T-helper 2 cell treated with Interferon-gamma antibody and Interleukin-4, amounts not matched to agents 100 ng/mL and 5 ng/mL, for 36 hours (primary cell): ENCODE data around the gene RETNLB. TPM values are rescaled to one million over a fixed set of nuclear protein-coding genes. Genes with fewer than 3 reads are reported as not detected.

ENCODE experiments used
- intact Hi-C: fragments of 100-400 bp; cut with micrococcal nuclease; formaldehyde crosslinking; loops from one replicate; pipeline ENCODE4 v1.15.1; 2023
- total RNA-seq: library from RNA; stranded (reverse); gene quantifications from 2 replicates; pipeline ENCODE4 v1.2.3, GENCODE V29; 2022

RETNLB gene, protein sequence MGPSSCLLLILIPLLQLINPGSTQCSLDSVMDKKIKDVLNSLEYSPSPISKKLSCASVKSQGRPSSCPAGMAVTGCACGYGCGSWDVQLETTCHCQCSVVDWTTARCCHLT
- total RNA-seq, result not detected in 2 replicates

DNA sequence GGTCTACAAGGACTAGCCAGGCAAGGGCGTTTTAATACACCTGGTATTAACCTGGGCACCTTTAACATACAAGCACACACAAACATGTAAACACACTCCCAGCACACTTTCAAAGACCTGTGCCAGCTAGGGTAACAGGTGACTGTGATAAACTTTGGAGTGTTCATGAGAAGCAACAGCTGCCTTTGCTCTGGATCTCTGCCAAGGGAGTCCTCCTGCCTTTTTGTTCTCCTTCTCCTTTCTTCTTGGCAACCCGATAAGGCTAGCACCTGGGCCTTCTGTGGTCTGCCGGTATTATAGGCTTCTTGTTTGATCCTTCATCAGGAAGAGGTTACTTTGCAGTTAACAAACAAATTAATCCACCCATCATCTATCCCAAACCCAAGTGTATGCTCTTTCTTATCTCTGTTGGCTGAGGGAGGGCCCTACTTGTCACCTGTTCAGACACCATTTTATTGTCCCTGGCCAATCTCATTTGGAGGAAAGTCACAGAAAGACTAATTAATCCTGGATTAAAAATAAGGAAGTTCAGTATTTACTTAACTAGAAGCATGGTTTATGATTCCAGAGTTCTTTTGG, at the start of gene RETNLB:
Gene RETNLB, minus strand, starts transcription at position 7 of the 579 bp plus-strand sequence. CDS start 225 bp downstream, outside the sequence.
- intact Hi-C loops, result no loop called here

DNA sequence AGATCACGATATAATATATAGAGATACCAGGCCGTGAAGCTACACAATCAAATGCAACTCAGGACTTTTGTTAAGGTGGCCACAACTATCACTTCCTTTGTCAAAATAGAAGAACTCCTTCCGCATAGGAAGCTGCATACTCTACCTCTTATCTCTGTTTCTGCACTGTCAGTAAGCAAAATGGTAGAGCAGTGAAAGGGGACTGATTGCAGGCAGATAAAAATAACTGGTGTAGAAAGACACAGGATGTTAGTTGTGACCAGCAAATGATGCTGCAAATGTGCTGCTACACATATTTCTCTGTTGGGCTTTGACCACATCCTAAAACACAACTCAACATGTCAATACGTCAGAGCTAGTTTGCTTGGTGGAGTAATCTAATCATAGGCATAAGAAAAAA, 49.1 kb upstream of the RETNLB start:
- intact Hi-C loops, result loop anchor here (1.0 to 5.0 kb wide), 4 partner anchors 12 to 219 kb away; partner anchors contain the start of genes CIP2A, DZIP3 and TRAT1

DNA sequence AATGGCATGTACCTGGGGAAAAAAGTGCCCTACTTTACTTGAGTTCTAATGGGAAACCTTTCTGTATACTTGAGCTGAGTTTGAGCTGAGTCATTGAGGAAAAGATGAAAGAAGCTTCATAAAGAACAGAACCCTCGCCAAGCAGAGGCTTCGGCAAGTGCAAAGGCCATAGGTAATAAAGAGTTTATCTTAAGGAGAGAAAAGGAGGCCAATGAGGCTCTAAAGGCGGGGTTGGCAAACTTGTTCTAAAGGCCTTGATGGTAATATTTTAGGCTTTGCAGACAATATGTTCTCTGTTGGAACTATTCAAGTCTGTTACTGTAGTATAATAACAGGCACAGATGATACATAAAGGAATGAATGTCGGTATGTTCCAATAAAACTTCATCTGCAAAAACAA, 47.8 kb upstream of the RETNLB start:
- intact Hi-C loops, result loop anchor here (5.0 kb wide), 1 partner anchor 218 kb away; the partner anchor contains the start of genes CIP2A and DZIP3

DNA sequence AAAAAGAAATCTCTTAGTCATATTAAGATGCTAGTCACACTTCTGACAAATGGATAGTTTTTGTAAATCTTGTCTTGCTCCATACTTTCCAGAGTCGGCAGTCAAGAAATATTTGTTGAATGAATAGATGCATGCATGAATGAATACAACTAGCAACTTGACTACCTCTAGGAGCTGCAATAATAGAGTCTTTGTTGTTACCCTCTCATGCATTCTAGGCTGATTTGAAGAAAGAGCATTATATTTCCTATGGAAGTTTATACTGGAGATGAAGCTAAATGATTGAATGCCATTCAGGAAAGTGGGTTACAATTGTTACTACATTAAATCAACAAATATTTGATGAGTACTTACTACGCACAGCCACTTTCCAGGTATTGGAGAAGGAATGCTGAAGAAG, 47.2 kb upstream of the RETNLB start:
- intact Hi-C loops, result no loop called here

DNA sequence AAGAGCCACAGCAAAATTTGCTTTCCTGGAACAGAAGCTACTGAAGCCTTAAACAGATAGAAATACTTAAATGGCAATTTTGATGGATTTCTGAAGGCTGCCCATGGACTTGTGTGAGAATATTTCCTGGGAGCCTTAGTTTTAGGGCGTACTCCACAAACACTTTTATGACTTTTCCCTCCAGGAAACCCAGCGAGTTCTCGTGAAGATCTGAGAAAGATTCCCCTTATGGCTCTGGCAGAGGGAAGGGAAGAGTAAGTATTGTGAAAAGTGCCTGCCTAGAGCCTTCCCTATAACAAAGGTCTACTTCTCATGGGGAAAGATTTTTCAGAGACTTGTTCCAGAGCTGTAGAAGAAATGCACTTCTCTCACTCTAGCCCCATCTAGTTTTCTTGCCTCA, 34.3 kb upstream of the RETNLB start:
- intact Hi-C loops, result no loop called here

DNA sequence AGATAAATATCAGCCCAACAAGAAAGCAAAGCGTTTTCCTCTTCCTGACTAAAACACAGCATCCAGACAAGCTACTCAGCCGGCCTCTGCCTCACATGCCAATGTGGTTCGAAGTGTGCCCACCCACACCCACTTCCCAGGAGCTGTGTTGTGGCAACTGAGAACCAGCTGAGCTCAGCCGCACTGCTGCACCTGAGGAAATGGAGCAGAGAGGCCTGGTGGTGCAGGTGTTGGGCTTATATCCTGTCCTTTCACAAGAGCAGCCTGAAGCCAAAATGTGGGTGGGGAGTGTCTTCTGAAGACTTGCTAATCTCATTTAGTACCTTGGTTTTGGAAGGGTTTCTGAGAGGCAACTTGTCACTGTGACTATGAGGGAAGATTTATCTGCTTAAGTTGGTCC, 23.0 kb upstream of the RETNLB start:
- intact Hi-C loops, result no loop called here

DNA sequence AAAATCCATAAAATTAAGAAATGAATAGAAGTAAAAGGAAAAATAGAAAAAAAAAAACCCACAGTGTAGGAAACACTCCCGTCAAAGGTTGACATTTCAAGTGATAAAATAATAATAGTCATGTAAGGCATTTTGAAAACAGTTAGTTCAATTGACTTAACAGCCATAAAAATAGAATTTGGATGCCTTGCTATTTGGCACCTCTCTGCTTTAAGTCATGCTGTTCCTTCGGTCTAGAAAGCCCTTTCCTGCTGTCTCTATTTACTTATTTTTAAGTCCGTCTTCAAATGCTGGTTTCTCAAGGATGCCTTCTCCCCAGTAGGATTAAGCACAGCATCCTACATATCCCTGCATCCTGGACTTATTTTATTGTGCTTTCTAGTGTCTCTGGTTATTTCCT, 22.3 kb upstream of the RETNLB start:
- intact Hi-C loops, result loop anchor here (5.0 kb wide), 1 partner anchor 38 kb away; no protein-coding TSS in a partner anchor

DNA sequence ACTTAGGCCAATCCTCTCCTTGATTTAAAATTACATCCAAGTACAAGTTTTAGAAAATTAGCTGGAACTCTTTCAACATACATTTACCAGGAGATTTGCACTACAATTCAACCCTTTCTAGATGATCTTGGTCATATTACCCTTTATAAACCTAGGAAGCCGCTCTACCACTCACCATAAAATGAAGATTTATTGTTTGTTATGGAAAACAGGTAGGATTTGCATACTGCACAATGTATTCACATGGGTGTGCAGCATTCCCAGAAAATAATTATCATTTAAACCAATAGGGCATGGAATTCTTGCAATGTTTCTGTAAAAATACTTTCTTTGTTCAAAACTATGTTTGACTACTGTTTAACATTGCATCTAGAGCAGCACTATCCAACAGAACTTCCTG, 18.4 kb upstream of the RETNLB start:
- intact Hi-C loops, result loop anchor here (5.0 kb wide), 1 partner anchor 42 kb away; no protein-coding TSS in a partner anchor

DNA sequence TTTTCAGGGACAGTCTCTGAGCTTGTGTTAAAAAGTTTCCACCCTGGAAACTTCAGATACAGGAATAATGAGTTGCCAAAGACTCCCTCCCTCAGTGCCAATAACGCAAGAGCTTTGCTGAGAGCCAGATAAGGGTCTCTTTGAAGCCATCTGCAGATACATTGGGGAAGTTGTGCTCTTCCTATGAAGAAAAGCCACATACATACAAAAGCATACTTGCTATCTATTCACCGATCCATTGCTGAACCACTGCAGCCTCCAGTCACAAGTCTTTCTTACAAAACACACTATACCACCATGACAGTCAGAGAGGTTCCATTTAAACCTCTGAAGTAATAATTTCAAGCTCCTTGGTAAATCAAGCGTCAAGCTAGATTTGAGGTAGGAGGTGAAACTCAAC, 10.0 kb upstream of the RETNLB start:
- intact Hi-C loops, result no loop called here

DNA sequence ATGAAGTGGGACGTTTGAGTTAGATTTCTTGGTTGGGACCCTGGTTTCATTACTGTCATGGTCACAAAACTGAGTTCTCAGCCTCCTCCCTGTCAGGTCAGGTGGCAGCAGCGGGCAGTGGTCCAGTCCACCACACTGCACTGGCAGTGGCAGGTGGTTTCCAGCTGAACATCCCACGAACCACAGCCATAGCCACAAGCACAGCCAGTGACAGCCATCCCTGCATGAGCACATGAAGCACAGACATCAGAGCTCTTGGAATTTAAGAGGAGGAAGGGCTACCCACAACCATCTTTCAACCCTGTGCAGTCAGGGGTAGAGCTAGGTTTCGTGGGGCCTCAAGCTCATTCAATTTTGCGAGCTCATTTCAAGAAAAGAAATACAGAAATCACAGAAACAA, 1.5 kb downstream of the RETNLB start:
- intact Hi-C loops, result no loop called here

DNA sequence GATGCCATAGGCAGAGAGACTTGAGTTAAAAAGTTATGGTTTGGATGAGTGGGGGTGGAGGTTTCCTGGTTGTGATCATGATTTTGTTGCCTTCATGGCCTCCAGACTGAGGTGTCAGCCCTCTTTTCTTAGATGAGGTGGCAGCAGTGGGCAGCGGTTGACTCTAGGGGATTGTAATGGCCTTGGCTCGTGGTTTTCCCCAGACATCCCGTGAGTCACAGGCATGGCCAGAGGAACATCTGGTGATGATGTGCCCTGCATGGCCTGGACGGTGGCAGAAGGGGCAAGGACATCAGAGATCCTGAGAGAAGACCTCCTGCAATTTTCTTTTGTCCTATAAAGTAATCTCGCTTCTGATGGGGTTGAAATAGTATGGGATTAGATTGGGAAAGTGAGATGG, 12.4 kb downstream of the RETNLB start:
- intact Hi-C loops, result no loop called here

DNA sequence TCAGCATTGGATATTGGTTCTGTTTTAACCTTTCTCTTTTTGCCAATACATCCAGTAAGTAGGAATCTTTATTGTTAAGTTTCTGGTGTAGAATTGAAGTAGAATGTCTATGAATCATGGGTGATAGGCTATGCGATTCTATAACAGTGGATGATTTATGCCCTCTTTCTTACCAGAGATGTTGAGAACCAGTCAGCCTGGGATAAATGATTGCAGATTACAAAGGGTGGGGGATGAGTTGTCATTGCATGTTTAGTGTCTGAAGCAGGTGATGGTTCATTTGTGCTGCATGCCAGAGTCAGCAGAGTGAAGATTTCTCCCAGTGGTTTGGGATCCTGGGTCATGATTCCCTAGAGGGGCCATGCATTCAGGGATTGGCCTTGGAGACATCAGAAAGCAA, 14.3 kb downstream of the RETNLB start:
- intact Hi-C loops, result no loop called here

DNA sequence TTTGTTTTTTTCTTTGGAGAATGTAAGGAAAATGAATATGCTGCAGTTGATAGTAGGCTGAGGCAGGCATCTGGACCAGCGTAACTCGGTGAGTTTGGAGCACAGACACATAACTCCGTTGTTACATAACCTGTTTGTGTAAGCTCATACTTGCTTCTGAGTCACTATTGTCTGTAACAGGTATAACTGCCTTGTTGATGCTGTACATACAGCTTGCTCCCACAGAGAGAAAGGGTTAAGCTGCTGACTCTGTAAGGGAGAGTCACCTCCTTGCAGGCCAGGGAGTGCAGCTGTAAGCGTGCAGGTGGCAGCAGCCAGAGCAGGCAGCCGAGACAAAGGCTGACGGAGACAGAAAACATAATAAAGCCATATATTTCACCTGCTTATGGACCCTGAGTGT, 20.4 kb downstream of the RETNLB start:
- intact Hi-C loops, result no loop called here

DNA sequence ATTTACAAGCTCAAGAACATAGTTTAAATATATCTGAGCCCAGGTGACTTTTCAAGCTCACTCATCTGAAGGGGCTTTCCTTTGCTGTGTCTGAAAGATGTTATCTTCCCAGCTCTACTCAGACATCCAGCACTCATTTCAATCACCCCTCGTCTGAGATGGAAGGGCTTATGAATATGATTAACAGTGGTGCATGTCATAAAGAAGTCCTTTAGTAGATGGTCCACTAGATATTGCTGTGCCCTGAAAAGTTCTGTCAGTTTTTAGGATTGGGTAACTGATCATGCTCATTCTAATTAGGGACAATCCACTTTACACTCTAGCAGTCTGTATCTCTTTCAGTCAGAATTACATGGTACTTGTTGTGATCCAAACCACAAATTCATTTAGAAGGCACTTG, 28.3 kb downstream of the RETNLB start:
- intact Hi-C loops, result no loop called here

DNA sequence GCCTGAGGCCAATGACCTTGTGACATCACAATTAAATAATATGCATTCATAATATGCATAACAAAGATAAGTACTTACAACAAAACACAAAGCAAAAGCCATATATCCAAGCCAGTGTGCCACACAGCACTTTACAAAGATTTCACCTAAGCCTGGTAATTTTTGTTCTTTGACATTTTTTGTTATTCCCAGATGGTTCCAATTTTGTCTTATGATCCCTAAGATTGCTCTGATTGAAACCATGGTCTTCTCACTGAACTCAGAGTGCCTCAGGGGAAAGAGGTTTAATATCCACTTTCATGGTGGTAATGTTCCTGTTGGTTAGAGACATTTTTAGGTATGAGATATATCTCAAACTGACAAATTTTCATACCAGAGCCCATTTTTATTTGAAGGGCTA, 29.1 kb downstream of the RETNLB start:
- intact Hi-C loops, result no loop called here

DNA sequence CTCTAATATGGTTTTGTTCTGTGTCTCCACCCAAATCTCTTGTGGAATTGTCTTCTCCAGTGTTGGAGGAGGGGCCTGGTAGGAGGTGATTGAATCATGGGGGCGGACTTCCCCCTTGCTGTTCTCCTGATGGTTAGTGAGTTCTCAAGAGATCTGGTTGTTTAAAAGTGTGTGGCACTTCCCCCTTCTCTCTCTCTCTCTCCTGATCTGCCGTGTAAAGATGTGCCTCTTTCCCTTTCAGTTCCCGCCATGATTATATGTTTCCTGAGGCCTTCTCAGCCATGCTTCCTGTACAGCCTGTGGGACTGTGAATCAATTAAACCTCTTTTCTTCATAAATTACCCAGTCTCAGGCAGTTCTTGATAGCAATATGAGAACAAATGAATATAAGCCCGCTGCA, 33.1 kb downstream of the RETNLB start:
- intact Hi-C loops, result no loop called here

DNA sequence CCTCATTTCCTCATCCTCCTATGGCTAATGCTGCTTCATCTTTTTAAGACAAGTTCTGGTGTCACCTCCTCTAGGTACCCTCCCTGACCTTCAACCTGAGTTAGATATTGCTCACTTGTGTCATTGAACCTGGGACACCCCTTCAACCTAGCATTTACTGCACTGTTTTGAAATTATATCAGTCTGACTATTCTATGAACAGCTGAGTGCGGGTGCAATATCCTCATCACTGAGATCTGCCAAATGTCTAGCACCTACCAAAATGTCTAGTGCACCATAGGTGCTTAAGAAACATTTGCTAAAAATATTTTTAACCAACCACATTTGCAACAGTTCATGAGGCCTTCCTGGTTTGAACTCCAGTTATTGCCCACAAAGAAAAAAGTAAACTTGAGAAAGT, 34.5 kb downstream of the RETNLB start:
- intact Hi-C loops, result no loop called here

DNA sequence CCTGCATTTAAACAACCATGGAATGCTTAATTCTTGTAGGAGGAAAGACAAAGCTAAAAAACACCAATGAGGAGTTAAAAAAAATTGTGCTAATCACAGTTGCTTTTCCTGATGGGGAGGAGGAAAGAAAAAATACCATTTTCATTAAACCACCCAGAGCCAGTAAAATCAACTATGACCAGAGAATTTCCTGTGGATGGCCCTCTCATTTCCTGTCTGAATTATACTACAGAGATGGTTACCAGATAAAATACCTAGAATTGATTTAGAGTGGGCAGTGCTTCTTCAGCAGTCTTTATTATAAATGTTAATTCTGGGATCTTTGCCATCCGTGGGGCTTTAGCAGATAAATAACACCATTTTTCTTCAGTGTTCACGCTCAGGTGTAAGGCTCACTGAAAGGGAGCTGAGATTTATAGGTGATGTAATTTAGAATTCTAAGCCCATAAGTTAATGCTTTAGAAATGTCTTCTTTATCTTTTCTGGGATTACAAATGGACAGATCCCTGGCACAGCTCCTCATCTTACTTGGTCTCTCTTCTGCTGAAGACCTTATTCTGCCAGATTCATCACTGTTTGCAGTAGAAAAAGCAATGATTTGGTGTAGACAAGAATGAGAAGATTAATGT, 37.9 kb downstream of the RETNLB start:
- intact Hi-C loops, result no loop called here

DNA sequence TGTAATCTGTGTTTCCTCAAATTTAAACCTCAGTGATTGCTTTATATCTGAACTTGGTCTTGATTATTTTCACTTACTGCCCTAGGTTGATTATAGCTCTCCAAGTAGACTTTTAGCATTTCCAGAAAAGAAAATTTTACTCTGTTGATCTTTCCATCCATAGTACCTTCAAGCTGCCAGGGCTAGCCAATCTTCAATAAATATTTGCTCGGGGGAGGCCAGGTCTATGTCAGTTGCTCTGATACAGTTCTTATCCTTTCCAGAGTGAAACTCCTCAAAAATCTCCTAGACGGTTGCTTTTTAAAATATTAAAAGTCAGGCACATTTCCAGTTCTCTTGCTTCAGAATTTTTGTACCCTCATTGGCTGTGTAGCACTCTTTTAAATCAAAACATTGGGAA, 38.8 kb downstream of the RETNLB start:
- intact Hi-C loops, result no loop called here

DNA sequence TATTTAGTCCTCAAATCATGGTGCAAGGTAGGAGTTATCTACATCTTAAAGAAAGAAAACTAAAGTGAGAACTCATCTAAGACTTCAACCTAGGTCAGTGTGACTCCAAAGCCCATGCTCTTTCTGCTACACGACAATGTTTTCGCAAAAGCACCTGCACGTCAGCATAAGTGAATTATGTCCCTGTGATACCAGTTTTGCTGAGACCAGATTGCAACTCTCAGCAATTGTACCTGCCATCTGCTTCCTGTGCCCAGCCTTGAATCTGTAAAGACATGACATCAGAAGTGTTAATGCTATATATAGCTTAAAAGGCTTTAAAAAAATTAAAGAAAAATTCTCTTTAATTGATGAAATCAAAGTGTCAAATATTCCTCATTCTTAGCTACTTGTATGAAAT, 43.4 kb downstream of the RETNLB start:
- intact Hi-C loops, result no loop called here

DNA sequence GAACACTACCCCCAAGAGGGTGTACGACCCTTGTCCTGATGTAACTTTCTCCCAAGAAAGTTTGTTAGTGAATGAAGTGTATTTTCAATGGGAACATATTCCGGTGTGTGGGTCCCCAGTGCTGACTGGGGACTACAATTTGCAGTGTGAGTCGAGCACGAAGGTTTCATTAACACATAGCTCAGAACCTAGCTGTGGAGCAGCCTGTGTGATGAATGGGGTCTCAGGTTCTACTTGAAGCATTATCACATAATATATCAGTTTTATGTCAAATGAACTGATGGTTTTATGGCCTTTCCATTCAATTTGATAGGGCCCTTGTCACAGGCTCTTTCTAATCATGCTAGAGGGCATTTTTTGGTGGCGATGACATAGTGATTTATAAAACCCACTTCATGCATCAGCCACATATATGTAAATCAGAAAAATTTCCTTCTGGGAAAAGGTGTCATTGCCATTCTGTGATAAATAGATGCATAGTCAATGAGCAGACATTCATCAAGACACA, 44.1 kb downstream of the RETNLB start:
- intact Hi-C loops, result no loop called here
